ENCODE measurements around the gene KAZN. TPM values are rescaled to one million over a fixed set of nuclear protein-coding genes. Genes with fewer than 3 reads are reported as not detected.

The KAZN gene
- total RNA-seq, 4 donors from 2014 or later: 0.77 to 12.3 (median 4.9) TPM

DNA sequence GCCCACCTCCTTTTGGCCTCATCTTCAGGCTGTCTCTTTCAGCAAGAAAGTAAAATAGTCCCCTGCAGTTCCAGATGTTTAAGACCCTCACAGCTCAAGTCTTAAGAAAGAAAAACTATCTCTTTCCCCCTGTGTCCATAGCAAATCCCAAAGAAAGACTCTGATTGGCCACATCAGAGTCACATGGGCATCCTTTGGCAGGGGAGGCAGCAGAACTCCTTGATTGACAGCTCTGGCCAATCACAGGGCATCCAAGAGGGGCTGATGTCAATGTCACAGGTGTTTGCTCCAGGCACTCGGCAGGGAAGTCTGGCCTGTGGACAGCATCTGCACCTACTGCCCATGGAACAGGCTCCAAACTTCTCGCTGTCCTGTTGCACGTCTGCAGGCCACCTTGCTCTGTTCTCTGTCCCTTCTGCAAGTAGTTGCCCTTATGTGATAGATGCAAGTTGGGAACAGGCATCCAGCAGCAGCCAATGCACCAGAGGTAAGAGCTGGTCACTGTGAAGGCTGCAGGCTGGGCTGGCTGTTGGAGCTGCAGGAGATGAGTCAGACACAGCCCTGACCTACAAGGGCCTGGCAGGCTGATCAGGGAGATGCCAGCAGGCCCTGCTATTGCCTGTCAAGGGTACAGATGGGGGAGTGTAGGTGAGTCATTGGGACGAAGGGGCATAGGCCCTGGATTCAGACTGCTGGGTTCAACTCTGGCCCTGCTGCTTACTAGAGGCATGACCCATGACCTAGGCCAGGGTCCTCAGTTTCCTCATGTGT lies 458.2 kb downstream of the KAZN start:
- intact Hi-C loops (cut with DNase I; ENCODE audit: low total_unique reads): no loop called here
- Histone ChIP-seq H3K36me3 (no peaks in the 10 kb centered on the region), H3K9me3 (no peaks in the 10 kb centered on the region), H3K27me3 (no peaks in the 10 kb centered on the region), H3K4me3 (no peak overlapping the region), H3K4me1 (no peaks in the 10 kb centered on the region), H3K27ac (no peak overlapping the region)
- no peak for DNase-seq
- TF ChIP-seq POLR2A (IDR thresholded peaks at IDR 0.05) (no peak), CTCF (IDR thresholded peaks at IDR 0.05) (no peak)

GRCh38 chr1:15057834-15058233 lies 459.3 kb downstream of the KAZN start:
- H3K27me3 ChIP-seq: no peaks in the 10 kb centered on the region
- TF ChIP-seq POLR2A (IDR thresholded peaks at IDR 0.05): no peak
- TF ChIP-seq CTCF (IDR thresholded peaks at IDR 0.05): no peak
- intact Hi-C loops (cut with DNase I; ENCODE audit: low total_unique reads): no loop called here
- no peaks in the 10 kb centered on the region for H3K36me3 ChIP-seq
- H3K27ac ChIP-seq: no peak overlapping the region
- H3K9me3 ChIP-seq: no peaks in the 10 kb centered on the region
- H3K4me1 ChIP-seq: no peaks in the 10 kb centered on the region
- DNase-seq: no peak
- H3K4me3 ChIP-seq: no peak overlapping the region

DNA sequence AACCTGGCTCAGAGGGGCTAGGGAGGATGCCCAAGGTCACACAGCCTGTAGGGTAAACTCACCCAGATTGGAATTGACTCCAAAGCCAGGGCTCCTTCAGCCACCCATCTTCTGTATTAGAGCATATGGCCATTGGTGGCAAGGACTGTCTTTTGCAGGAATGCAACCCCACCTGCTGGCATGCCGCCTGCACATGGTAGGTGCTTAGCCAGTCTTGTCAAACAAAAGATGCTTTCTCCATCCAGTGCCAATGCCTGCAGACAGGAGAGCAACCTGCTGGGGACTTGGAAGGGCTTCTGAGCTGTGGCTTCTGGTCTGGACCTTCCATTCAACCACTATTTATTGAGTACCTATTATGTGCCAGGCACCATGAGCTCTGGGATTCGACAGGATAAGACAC lies 459.8 kb downstream of the KAZN start:
- Histone ChIP-seq H3K27ac (no peak overlapping the region), H3K4me1 (no peaks in the 10 kb centered on the region), H3K9me3 (no peaks in the 10 kb centered on the region), H3K27me3 (no peaks in the 10 kb centered on the region), H3K36me3 (no peaks in the 10 kb centered on the region), H3K4me3 (no peak overlapping the region)
- intact Hi-C loops (cut with DNase I; ENCODE audit: low total_unique reads): no loop called here
- no peak for TF ChIP-seq POLR2A (IDR thresholded peaks at IDR 0.05)
- no peak for TF ChIP-seq CTCF (IDR thresholded peaks at IDR 0.05)
- DNase-seq: no peak

DNA sequence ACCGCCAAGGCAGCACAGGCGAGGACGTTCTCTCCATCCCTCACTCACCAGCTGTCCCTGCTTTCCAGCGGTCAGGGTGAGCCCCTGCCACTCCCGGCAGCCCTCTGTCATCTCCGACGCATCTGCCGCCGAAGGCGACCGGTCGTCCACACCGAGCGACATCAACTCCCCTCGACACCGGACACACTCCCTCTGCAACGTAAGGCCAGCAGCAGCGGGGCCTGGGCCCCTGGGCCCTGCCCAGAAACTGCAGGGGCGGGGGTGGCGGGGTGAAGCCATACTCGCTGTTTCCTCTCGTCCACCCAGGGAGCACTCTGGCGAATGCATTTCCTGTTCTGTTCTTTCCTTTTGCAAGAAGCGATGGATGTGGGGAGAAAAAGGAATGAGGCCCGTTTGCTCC lies 461.6 kb downstream of the KAZN start:
- Histone ChIP-seq H3K9me3 (no peaks in the 10 kb centered on the region), H3K4me1 (no peaks in the 10 kb centered on the region), H3K36me3 (no peaks in the 10 kb centered on the region), H3K4me3 (no peak overlapping the region), H3K27ac (no peak overlapping the region), H3K27me3 (no peaks in the 10 kb centered on the region)
- no peak for TF ChIP-seq POLR2A (IDR thresholded peaks at IDR 0.05)
- TF ChIP-seq CTCF (IDR thresholded peaks at IDR 0.05): no peak
- DNase-seq: no peak
- intact Hi-C loops (cut with DNase I; ENCODE audit: low total_unique reads): no loop called here

DNA sequence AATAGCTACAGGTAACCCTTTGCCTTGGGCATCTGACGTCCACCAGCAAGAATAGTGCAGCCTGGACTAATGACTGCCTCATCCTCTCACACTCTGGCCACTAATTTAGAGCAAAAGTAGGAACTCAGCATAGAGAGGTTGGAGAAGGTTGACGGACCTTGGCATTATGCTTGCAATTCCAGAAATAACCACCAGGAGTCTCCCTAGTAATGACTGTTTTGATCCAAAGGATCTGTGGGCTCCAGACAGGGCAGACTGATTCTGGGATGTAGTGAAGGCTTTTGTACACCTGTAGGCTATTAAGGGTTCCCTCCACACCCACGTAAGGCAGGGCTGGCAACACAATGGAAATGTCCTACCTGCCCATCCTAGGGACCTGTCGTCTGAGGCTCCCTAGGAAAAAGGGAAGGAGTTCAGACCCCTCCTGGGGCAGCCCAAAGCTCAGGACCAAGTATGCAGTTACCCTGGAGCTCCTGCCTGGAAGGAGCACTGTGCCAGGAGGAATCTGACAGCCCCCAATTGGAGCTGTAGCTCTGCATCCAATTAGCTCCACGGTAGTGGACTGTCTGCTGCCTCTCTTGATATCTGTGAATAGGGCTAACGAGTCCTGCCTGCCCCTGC lies 464.1 kb downstream of the KAZN start:
- H3K4me3 ChIP-seq: no peak overlapping the region
- H3K27ac ChIP-seq: no peak overlapping the region
- DNase-seq: no peak
- no peaks in the 10 kb centered on the region for H3K36me3 ChIP-seq
- H3K27me3 ChIP-seq: no peaks in the 10 kb centered on the region
- TF ChIP-seq CTCF (IDR thresholded peaks at IDR 0.05) (no peak), POLR2A (IDR thresholded peaks at IDR 0.05) (no peak)
- H3K4me1 ChIP-seq: no peaks in the 10 kb centered on the region
- no peaks in the 10 kb centered on the region for H3K9me3 ChIP-seq
- intact Hi-C loops (cut with DNase I; ENCODE audit: low total_unique reads): no loop called here
